ENCODE data around the gene GRM4.

GRM4 gene

DNA sequence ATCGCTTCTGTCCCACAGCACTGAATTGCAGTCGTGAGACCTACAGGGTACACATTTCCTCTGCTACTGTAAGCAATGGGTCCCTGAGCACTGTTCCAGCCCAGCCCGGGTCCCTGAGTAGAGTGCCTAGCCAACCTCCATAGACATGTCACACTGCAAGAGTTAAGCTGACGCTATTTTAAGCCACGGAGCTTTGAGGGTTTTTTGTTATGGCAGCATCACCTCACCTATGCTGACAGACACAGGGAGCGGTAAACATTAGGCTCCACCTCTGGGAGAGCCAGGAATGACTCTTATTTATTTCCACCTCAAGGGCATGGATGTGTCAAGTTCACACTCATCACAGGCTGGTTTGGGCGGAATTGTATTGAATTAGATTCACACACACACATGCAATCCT, 45.1 kb downstream of the GRM4 start:
- H4K91ac ChIP-seq (ENCODE audit: low read length): no peak overlapping the region
- H2BK12ac ChIP-seq (ENCODE audit: low read length in 2 of 2): no peak overlapping the region
- no peaks in the 10 kb centered on the region for H3K79me1 ChIP-seq (replicated peaks; ENCODE audit: low read length, poor library complexity, severe bottlenecking)
- no peak overlapping the region for H3K23ac ChIP-seq (ENCODE audit: low read length in 2 of 2)
- H3K18ac ChIP-seq (ENCODE audit: low read depth in 1 of 2, low read length in 2 of 2): no peak overlapping the region
- H3K4me1 ChIP-seq (ENCODE audit: control insufficient read depth, insufficient read depth, low read depth, low read length): no peaks in the 10 kb centered on the region
- H2BK15ac ChIP-seq (ENCODE audit: low read depth, poor library complexity, severe bottlenecking): no peak overlapping the region
- H2BK120ac ChIP-seq (ENCODE audit: low read depth, low read length): no peak overlapping the region
- H3K9me3 ChIP-seq (ENCODE audit: control insufficient read depth, low read length): no peaks in the 10 kb centered on the region
- no peak overlapping the region for H2AK5ac ChIP-seq (ENCODE audit: low read length, severe bottlenecking)
- 90% methylated on average over 7 of the region's 7 CpGs for WGBS
- H3K36me3 ChIP-seq (ENCODE audit: control insufficient read depth in 1 of 2, insufficient read depth in 2 of 2, low read depth in 1 of 2, low read length in 2 of 2): no peaks in the 10 kb centered on the region
- H3K27ac ChIP-seq (ENCODE audit: low read length, poor library complexity, severe bottlenecking): no peak overlapping the region
- no peak overlapping the region for H4K8ac ChIP-seq (ENCODE audit: low read length)
- no peak overlapping the region for H3K4ac ChIP-seq (ENCODE audit: low read depth in 1 of 2, low read length in 2 of 2)
- H3K4me2 ChIP-seq (ENCODE audit: low read length, poor library complexity, severe bottlenecking): no peak overlapping the region
- H3K14ac ChIP-seq (ENCODE audit: low read length in 2 of 2): no peak overlapping the region
- no peak overlapping the region for H3K9ac ChIP-seq (ENCODE audit: low read length)
- peaks cover 51 to 95% of the 10 kb centered on the region in 2 experiments for H3K27me3 ChIP-seq (ENCODE audit: control insufficient read depth in 1 of 2, insufficient read depth in 1 of 2, low read length in 2 of 2)
- no peak overlapping the region for H2BK5ac ChIP-seq (ENCODE audit: low read depth, low read length, poor library complexity, severe bottlenecking)
- DNase-seq: no peak
- H3K4me3 ChIP-seq (ENCODE audit: insufficient read depth in 1 of 2, low read depth in 1 of 2, low read length in 2 of 2): no peak overlapping the region
- no peak overlapping the region for H2AFZ ChIP-seq (ENCODE audit: low read depth, low read length)

DNA sequence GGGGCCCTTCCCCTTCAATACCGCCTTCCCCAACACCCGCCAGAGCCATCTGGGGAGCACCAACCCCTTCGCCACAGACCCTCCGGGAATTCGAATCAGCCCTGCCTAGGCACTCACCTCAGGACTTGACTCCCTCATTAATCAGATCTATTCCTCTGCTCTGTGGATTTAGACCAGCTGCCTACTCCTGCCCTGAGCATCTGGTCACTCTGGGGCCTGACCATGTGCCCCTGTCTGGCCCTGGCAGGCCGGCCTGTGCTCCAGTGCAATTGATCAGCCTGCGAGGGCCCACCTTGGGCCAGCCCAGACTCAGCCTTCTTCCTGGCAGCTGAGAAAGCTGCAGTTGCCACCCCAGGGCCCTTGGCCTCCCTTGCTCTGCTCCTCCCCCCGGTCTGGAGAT, 46.0 kb downstream of the GRM4 start:
- H3K36me3 ChIP-seq (ENCODE audit: control insufficient read depth in 1 of 2, insufficient read depth in 2 of 2, low read depth in 1 of 2, low read length in 2 of 2): no peaks in the 10 kb centered on the region
- H3K79me1 ChIP-seq (replicated peaks; ENCODE audit: low read length, poor library complexity, severe bottlenecking): no peaks in the 10 kb centered on the region
- H2BK120ac ChIP-seq (ENCODE audit: low read depth, low read length): no peak overlapping the region

DNA sequence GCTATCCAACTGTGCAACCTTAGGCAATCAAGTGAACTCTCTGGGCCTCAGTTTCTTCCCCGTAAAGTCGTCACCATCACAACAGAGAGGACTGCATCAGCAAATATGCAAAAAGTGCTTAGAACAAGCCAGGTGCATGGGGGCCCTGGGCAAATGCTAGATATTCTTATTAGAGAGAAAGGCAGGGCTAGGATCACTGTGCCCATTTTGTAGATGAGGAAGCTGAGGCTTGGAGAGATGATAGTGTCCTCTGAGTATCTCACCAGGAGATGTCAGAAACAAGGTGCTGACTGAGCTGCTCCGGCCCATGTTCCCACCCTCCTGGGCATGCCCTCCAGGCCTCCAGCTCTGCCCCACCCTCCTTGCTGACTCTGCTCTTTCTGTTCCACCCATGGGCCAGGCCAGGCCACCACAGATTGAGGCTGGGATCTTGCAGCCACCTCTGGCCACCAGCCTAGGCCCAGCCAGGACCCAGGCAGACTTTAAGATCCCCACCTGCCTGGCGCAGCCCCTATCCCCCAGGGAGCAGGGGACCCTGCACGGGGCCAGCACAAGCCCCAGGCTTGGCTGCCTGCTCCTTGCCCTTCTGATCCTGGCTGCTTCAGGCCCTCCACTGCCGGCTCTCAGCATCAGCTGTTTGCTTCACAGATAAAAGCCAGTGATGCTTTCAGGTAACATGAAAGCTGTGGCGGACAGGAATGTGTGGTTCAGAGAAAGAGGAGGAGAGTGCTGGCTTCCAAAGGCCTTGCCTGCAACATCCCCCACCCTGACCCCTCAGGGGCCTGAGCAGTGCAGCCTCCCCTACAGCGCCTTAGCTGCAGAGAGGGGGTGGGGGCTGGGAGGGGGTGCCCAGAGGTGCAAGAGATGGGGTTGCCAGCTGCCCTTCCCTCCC, 47.6 kb downstream of the GRM4 start:
- Histone ChIP-seq H3K4me2 (ENCODE audit: low read length, poor library complexity, severe bottlenecking) (no peak overlapping the region), H3K23ac (ENCODE audit: low read length in 2 of 2) (no peak overlapping the region), H3K9ac (ENCODE audit: low read length) (no peak overlapping the region), H3K4me3 (ENCODE audit: insufficient read depth in 1 of 2, low read depth in 1 of 2, low read length in 2 of 2) (no peak overlapping the region), H3K4ac (ENCODE audit: low read depth in 1 of 2, low read length in 2 of 2) (no peak overlapping the region), H2BK120ac (ENCODE audit: low read depth, low read length) (no peak overlapping the region), H2BK15ac (ENCODE audit: low read depth, poor library complexity, severe bottlenecking) (no peak overlapping the region), H3K14ac (ENCODE audit: low read length in 2 of 2) (no peak overlapping the region), H3K27me3 (ENCODE audit: control insufficient read depth in 1 of 2, insufficient read depth in 1 of 2, low read length in 2 of 2) (peaks cover 69 to 95% of the 10 kb centered on the region in 2 experiments), H2BK12ac (ENCODE audit: low read length in 2 of 2) (no peak overlapping the region), H2AK5ac (ENCODE audit: low read length, severe bottlenecking) (no peak overlapping the region), H4K91ac (ENCODE audit: low read length) (no peak overlapping the region), H4K8ac (ENCODE audit: low read length) (peak overlapping the region; percentile 9), H3K36me3 (ENCODE audit: control insufficient read depth in 1 of 2, insufficient read depth in 2 of 2, low read depth in 1 of 2, low read length in 2 of 2) (no peaks in the 10 kb centered on the region), H3K27ac (ENCODE audit: low read length, poor library complexity, severe bottlenecking) (no peak overlapping the region), H3K9me3 (ENCODE audit: control insufficient read depth, low read length) (no peaks in the 10 kb centered on the region), H2BK5ac (ENCODE audit: low read depth, low read length, poor library complexity, severe bottlenecking) (no peak overlapping the region), H3K79me1 (replicated peaks; ENCODE audit: low read length, poor library complexity, severe bottlenecking) (no peaks in the 10 kb centered on the region), H3K4me1 (ENCODE audit: control insufficient read depth, insufficient read depth, low read depth, low read length) (no peaks in the 10 kb centered on the region), H3K18ac (ENCODE audit: low read depth in 1 of 2, low read length in 2 of 2) (no peak overlapping the region), H2AFZ (ENCODE audit: low read depth, low read length) (no peak overlapping the region)
- no peak for DNase-seq
- 80% methylated on average over 7 of the region's 8 CpGs for WGBS

More for the DNA sequence above, 46.0 kb downstream of the GRM4 start:
- Histone ChIP-seq H3K27ac (ENCODE audit: low read length, poor library complexity, severe bottlenecking) (no peak overlapping the region), H3K27me3 (ENCODE audit: control insufficient read depth in 1 of 2, insufficient read depth in 1 of 2, low read length in 2 of 2) (peaks cover 59 to 95% of the 10 kb centered on the region in 2 experiments), H2AK5ac (ENCODE audit: low read length, severe bottlenecking) (no peak overlapping the region), H4K91ac (ENCODE audit: low read length) (no peak overlapping the region), H3K4me1 (ENCODE audit: control insufficient read depth, insufficient read depth, low read depth, low read length) (no peaks in the 10 kb centered on the region), H2BK12ac (ENCODE audit: low read length in 2 of 2) (no peak overlapping the region), H2AFZ (ENCODE audit: low read depth, low read length) (no peak overlapping the region), H3K14ac (ENCODE audit: low read length in 2 of 2) (no peak overlapping the region), H2BK15ac (ENCODE audit: low read depth, poor library complexity, severe bottlenecking) (no peak overlapping the region), H3K4ac (ENCODE audit: low read depth in 1 of 2, low read length in 2 of 2) (no peak overlapping the region), H4K8ac (ENCODE audit: low read length) (no peak overlapping the region), H3K9ac (ENCODE audit: low read length) (no peak overlapping the region), H3K4me2 (ENCODE audit: low read length, poor library complexity, severe bottlenecking) (no peak overlapping the region), H2BK5ac (ENCODE audit: low read depth, low read length, poor library complexity, severe bottlenecking) (no peak overlapping the region), H3K4me3 (ENCODE audit: insufficient read depth in 1 of 2, low read depth in 1 of 2, low read length in 2 of 2) (no peak overlapping the region), H3K9me3 (ENCODE audit: control insufficient read depth, low read length) (no peaks in the 10 kb centered on the region), H3K23ac (ENCODE audit: low read length in 2 of 2) (no peak overlapping the region), H3K18ac (ENCODE audit: low read depth in 1 of 2, low read length in 2 of 2) (no peak overlapping the region)
- no peak for DNase-seq
- 82% methylated on average over 8 of the region's 8 CpGs for WGBS

DNA sequence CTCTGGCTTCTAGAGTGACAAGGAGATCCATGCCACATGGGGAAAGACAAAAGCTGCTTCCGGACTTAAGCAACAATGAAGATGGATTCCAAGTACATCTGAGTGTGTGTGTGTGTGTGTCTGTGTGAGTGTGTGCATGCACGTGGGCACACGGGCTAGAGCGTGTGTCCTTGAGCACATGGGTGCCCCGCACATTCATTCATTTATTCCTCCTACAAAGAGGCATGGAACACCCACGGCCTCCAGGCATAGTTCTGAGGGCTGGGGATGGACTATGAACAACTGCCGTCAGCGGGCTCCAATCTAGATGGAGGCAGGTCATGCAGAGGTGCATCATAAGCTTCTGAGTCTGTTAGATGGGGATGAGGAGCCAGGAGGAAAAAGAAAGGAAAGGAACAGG, 49.1 kb downstream of the GRM4 start:
- no peak overlapping the region for H2BK120ac ChIP-seq (ENCODE audit: low read depth, low read length)
- no peak overlapping the region for H4K8ac ChIP-seq (ENCODE audit: low read length)
- no peak overlapping the region for H2BK12ac ChIP-seq (ENCODE audit: low read length in 2 of 2)
- H3K4me1 ChIP-seq (ENCODE audit: control insufficient read depth, insufficient read depth, low read depth, low read length): no peaks in the 10 kb centered on the region
- no peaks in the 10 kb centered on the region for H3K9me3 ChIP-seq (ENCODE audit: control insufficient read depth, low read length)
- H2BK5ac ChIP-seq (ENCODE audit: low read depth, low read length, poor library complexity, severe bottlenecking): no peak overlapping the region
- H2AK5ac ChIP-seq (ENCODE audit: low read length, severe bottlenecking): no peak overlapping the region
- H3K9ac ChIP-seq (ENCODE audit: low read length): no peak overlapping the region
- no peak overlapping the region for H2AFZ ChIP-seq (ENCODE audit: low read depth, low read length)
- H3K79me1 ChIP-seq (replicated peaks; ENCODE audit: low read length, poor library complexity, severe bottlenecking): no peaks in the 10 kb centered on the region
- H3K4ac ChIP-seq (ENCODE audit: low read depth in 1 of 2, low read length in 2 of 2): no peak overlapping the region
- no peak for DNase-seq
- H2BK15ac ChIP-seq (ENCODE audit: low read depth, poor library complexity, severe bottlenecking): no peak overlapping the region
- no peak overlapping the region for H4K91ac ChIP-seq (ENCODE audit: low read length)
- WGBS: 77% methylated on average over 4 of the region's 8 CpGs
- no peaks in the 10 kb centered on the region for H3K36me3 ChIP-seq (ENCODE audit: control insufficient read depth in 1 of 2, insufficient read depth in 2 of 2, low read depth in 1 of 2, low read length in 2 of 2)
- H3K27me3 ChIP-seq (ENCODE audit: control insufficient read depth in 1 of 2, insufficient read depth in 1 of 2, low read length in 2 of 2): peaks cover 67 to 95% of the 10 kb centered on the region in 2 experiments
- no peak overlapping the region for H3K23ac ChIP-seq (ENCODE audit: low read length in 2 of 2)
- H3K4me3 ChIP-seq (ENCODE audit: insufficient read depth in 1 of 2, low read depth in 1 of 2, low read length in 2 of 2): no peak overlapping the region
- no peak overlapping the region for H3K27ac ChIP-seq (ENCODE audit: low read length, poor library complexity, severe bottlenecking)
- no peak overlapping the region for H3K18ac ChIP-seq (ENCODE audit: low read depth in 1 of 2, low read length in 2 of 2)
- no peak overlapping the region for H3K4me2 ChIP-seq (ENCODE audit: low read length, poor library complexity, severe bottlenecking)
- no peak overlapping the region for H3K14ac ChIP-seq (ENCODE audit: low read length in 2 of 2)

Measured in mesenchymal stem cell (in vitro differentiated cells and primary cell).